Neuronal stem cell (in vitro differentiated cells): ENCODE measurements around the gene USP36.
A peak's percentile ranks its signal among the peaks of the same experiment; 100 is the strongest.

Experiments
- DNase-seq: peaks from one replicate; pipeline ENCODE4 v3.0.0-alpha.2; 2013; ENCODE audit warnings: low spot score
- H2AFZ ChIP-seq: one replicate; pipeline ENCODE4 v1.6.1; 2013; ENCODE audit warnings: mild to moderate bottlenecking, low read length, inconsistent platforms
- H2AK5ac ChIP-seq: 2 replicates; pipeline ENCODE4 v1.6.1; 2013; ENCODE audit warnings: low read depth, mild to moderate bottlenecking, inconsistent platforms, low read length, moderate library complexity, mixed read lengths
- H2BK120ac ChIP-seq: 2 replicates; pipeline ENCODE4 v1.6.1; 2013; ENCODE audit warnings: low read depth, mild to moderate bottlenecking, inconsistent platforms, low read length, moderate library complexity, mixed read lengths
- H2BK12ac ChIP-seq: one replicate; pipeline ENCODE4 v1.6.1; 2013; ENCODE audit warnings: low read length, inconsistent platforms
- H2BK15ac ChIP-seq: 2 replicates; pipeline ENCODE4 v1.6.1; 2013; ENCODE audit warnings: mild to moderate bottlenecking, low read length, inconsistent platforms, mixed read lengths
- H2BK5ac ChIP-seq: one replicate; pipeline ENCODE4 v1.6.1; 2013; ENCODE audit warnings: inconsistent platforms, mild to moderate bottlenecking, low read length, moderate library complexity
- H3K14ac ChIP-seq: one replicate; pipeline ENCODE4 v1.6.1; 2013; ENCODE audit warnings: low read length, inconsistent platforms
- H3K18ac ChIP-seq: 2 replicates; pipeline ENCODE4 v1.6.1; 2013; ENCODE audit warnings: low read length, inconsistent platforms
- H3K23ac ChIP-seq: 2 replicates; pipeline ENCODE4 v1.6.1; 2013; ENCODE audit warnings: low read depth, mild to moderate bottlenecking, mixed read lengths, low read length, inconsistent platforms; ENCODE audit not compliant: poor library complexity
- H3K27ac ChIP-seq: replicated peaks from 3 replicates; pipeline ENCODE4 v1.5.1; 2013; ENCODE audit warnings: low read length, inconsistent platforms
- H3K27me3 ChIP-seq, 3 experiments: 2 replicates each; pipeline ENCODE4 v1.6.1; 2013; ENCODE audit warnings: low read length in 3 of 3, mild to moderate bottlenecking in 2 of 3, inconsistent platforms in 1 of 3, low read depth in 1 of 3, mixed read lengths in 1 of 3, moderate library complexity in 1 of 3; ENCODE audit not compliant: control insufficient read depth in 3 of 3, insufficient read depth in 3 of 3
- H3K36me3 ChIP-seq, 2 donors: replicated peaks in 1 of 2; 2 replicates each; pipeline ENCODE4 v1.6.1; 2013; ENCODE audit warnings: low read length in 2 of 2; ENCODE audit not compliant: control insufficient read depth in 2 of 2, insufficient read depth in 2 of 2
- H3K4ac ChIP-seq: 2 replicates; pipeline ENCODE4 v1.6.1; 2013; ENCODE audit warnings: inconsistent platforms, mild to moderate bottlenecking, low read length, moderate library complexity
- H3K4me1 ChIP-seq, 2 donors: 1 replicate in 1 of 2; 2 replicates in 1 of 2; pipeline ENCODE4 v1.6.1; 2013; ENCODE audit warnings: low read length in 2 of 2, low read depth in 1 of 2; ENCODE audit not compliant: control insufficient read depth in 2 of 2, insufficient read depth in 1 of 2
- H3K4me2 ChIP-seq: one replicate; pipeline ENCODE4 v1.6.1; 2013; ENCODE audit warnings: mild to moderate bottlenecking, low read length, inconsistent platforms; ENCODE audit not compliant: insufficient read depth, poor library complexity, severe bottlenecking
- H3K4me3 ChIP-seq, 2 donors: 2 replicates each; pipeline ENCODE4 v1.5.1; 2013; ENCODE audit warnings: low read length in 2 of 2, mild to moderate bottlenecking in 2 of 2, inconsistent platforms in 1 of 2, moderate library complexity in 1 of 2
- H3K79me1 ChIP-seq: one replicate; pipeline ENCODE4 v1.6.1; 2013; ENCODE audit warnings: low read depth, mild to moderate bottlenecking, inconsistent platforms, low read length, moderate library complexity
- H3K9ac ChIP-seq: one replicate; pipeline ENCODE4 v1.6.1; 2013; ENCODE audit warnings: mild to moderate bottlenecking, low read depth, low read length, inconsistent platforms; ENCODE audit not compliant: poor library complexity
- H3K9me3 ChIP-seq, 2 donors: replicated peaks in 1 of 2; 2 replicates each; pipeline versions ENCODE3 to v1.6.1; 2013; ENCODE audit warnings: low read length in 2 of 2, mild to moderate bottlenecking in 2 of 2, inconsistent platforms in 1 of 2, low read depth in 1 of 2, mixed read lengths in 1 of 2, moderate library complexity in 1 of 2; ENCODE audit not compliant: control insufficient read depth in 2 of 2, insufficient read depth in 1 of 2
- H4K8ac ChIP-seq: one replicate; pipeline ENCODE4 v1.6.1; 2013; ENCODE audit warnings: low read depth, mild to moderate bottlenecking, inconsistent platforms, low read length, moderate library complexity
- H4K91ac ChIP-seq: one replicate; pipeline ENCODE4 v1.6.1; 2013; ENCODE audit warnings: low read length, low read depth, mild to moderate bottlenecking, inconsistent platforms; ENCODE audit not compliant: poor library complexity
- WGBS, 2 donors: extraction: QIAGEN DNeasy Blood & Tissue Kit; methylation state at CpG; one replicate each; pipeline ENCODE4 v1.1.7; 2013; ENCODE audit warnings: missing lambda C conversion rate in 2 of 2, mixed read lengths in 1 of 2; ENCODE audit not compliant: insufficient read length in 2 of 2, insufficient replicate concordance in 1 of 2; ENCODE audit errors: extremely low coverage in 2 of 2; 5-methylcytosine and 5-hydroxymethylcytosine counted together

Gene USP36

DNA sequence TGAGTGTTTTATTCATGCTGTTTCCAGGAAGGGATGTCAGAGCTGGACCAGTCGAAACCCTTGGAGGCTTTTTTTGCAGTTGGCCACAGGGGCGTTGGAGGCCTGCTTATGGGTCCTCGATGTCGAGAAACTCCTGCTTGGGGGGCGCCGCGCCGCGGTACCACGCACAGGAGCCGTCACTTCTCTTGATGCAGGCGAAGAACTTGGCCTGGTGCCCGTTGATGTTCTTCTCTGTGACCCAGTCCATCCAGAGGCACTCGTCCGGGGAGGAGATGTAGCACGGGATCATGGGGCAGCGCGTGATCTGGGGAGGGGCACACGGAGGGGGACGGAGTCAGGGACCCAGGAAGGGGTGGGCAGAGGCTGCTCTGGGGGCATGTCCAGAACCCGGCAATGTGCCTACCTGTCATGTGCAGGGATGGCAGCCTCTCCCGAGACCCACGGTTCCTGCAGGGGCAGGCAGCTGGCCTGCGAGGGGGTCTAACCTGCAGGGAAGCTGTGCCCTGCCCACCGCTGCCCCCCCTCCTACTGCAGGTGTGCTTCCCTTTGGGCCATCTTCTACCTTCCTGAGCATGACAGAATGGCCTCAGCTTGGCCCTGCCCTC, 15.0 kb upstream of the USP36 start:
- no peak overlapping the region for H3K4me2 ChIP-seq
- no peak overlapping the region for H3K27ac ChIP-seq
- H2AK5ac ChIP-seq, result no peak overlapping the region
- no peak overlapping the region for H2AFZ ChIP-seq
- no peak overlapping the region for H2BK15ac ChIP-seq
- no peak overlapping the region for H4K8ac ChIP-seq
- H3K4me3 ChIP-seq, result no peak overlapping the region
- no peak for DNase-seq
- peaks cover 20 to 39% of the 10 kb centered on the region in 2 donors for H3K36me3 ChIP-seq
- H4K91ac ChIP-seq, result no peak overlapping the region
- no peak overlapping the region for H3K14ac ChIP-seq
- H3K4ac ChIP-seq, result no peak overlapping the region
- H3K4me1 ChIP-seq, result no peaks in the 10 kb centered on the region
- no peak overlapping the region for H3K9ac ChIP-seq
- H3K79me1 ChIP-seq, result peaks cover 1% of the 10 kb centered on the region
- H3K23ac ChIP-seq, result peak overlapping the region; percentile 25
- no peak overlapping the region for H2BK120ac ChIP-seq
- H2BK12ac ChIP-seq, result no peak overlapping the region
- H3K18ac ChIP-seq, result no peak overlapping the region
- no peaks in the 10 kb centered on the region for H3K27me3 ChIP-seq
- no peak overlapping the region for H2BK5ac ChIP-seq
- H3K9me3 ChIP-seq, result no peaks in the 10 kb centered on the region
- no CpG with 5 or more reads among the region's 25 CpGs for WGBS, 2 donors

DNA sequence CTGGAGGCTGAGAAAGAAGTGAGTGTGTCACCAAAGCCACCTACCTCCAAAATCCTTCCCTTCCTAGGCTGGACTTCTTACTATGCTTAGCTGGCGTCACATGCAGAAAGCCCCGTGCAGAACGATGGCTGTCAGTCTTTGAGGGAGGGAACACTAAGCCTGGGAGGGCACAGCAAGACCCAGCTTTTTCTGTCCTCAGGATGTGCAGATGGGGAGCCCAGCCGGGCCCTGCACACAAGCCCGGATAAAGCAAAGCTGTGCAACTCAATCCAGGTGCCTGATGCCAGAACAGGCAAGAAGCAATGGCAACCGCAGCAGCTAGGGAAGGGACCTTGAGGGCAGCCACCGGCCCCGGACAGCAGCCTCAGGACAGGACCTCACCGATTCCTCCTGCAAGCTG, 13.9 kb upstream of the USP36 start:
- Histone ChIP-seq H4K91ac (no peak overlapping the region), H3K4ac (no peak overlapping the region), H2BK5ac (no peak overlapping the region), H3K14ac (peak overlapping the region; percentile 5), H2BK12ac (no peak overlapping the region), H3K23ac (no peak overlapping the region), H3K27me3 (no peaks in the 10 kb centered on the region), H2BK15ac (no peak overlapping the region), H3K36me3 (peaks cover 18 to 39% of the 10 kb centered on the region in 2 donors), H2AK5ac (no peak overlapping the region), H3K79me1 (peaks cover 1% of the 10 kb centered on the region), H3K27ac (no peak overlapping the region), H3K4me1 (no peaks in the 10 kb centered on the region), H3K4me2 (no peak overlapping the region), H2AFZ (no peak overlapping the region), H3K9me3 (no peaks in the 10 kb centered on the region), H3K4me3 (no peak overlapping the region), H4K8ac (no peak overlapping the region), H3K18ac (no peak overlapping the region), H2BK120ac (no peak overlapping the region), H3K9ac (no peak overlapping the region)
- no peak for DNase-seq
- WGBS, 2 donors, result no CpG with 5 or more reads among the region's 9 CpGs

DNA sequence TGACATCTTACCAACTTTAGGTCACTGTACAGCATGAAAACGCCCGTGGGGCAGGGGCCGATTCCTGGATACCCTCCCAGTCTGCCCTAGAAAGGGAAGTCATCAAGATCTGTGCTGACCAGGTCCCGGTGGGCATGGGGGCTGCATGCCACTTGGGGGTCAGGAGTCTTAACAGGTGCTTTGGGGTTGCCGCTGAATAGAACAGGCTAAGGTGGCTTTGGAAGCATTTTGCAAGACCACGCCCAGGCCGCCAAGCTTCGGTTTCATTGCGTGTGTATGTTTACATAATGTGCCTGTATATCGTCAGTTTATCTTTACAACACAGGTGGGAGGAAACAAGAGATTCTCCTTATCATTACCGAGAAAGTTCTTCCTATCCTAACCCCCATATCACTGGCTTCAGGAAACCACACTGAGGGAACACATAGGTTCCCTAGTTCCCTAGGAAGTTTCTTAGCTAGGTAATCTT, 13.3 kb upstream of the USP36 start:
- Histone ChIP-seq H3K4me2 (no peak overlapping the region), H2AK5ac (no peak overlapping the region), H2BK120ac (no peak overlapping the region), H3K18ac (no peak overlapping the region), H3K79me1 (peaks cover 1% of the 10 kb centered on the region), H3K23ac (no peak overlapping the region), H4K91ac (no peak overlapping the region), H3K9ac (no peak overlapping the region), H2AFZ (no peak overlapping the region), H3K27ac (no peak overlapping the region), H3K9me3 (no peaks in the 10 kb centered on the region), H3K4me1 (no peaks in the 10 kb centered on the region), H3K27me3 (no peaks in the 10 kb centered on the region), H3K4me3 (no peak overlapping the region), H4K8ac (no peak overlapping the region), H3K4ac (no peak overlapping the region), H3K36me3 (peaks cover 18 to 39% of the 10 kb centered on the region in 2 donors), H3K14ac (no peak overlapping the region), H2BK12ac (no peak overlapping the region), H2BK5ac (no peak overlapping the region), H2BK15ac (no peak overlapping the region)
- no peak for DNase-seq
- WGBS, 2 donors, result no CpG with 5 or more reads among the region's 11 CpGs

DNA sequence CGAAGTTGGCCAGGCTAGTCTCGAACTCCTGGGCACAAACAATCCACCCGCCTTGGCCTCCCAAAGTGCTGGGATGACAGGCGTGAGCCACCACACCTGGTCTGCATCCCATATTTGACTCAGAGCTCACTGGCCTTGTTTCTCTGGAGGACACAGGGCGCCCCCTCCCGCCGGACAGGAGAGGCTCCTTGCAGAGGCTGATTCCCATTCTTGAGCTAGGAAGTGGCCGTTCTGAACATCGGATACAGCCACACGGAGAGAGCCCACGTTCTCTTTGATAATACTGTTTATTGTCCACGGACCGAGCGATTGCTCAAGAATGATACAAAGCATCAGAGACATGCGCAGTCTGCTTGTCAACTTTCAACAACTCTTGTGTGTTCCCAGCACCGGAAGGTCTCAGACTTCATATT, 12.1 kb upstream of the USP36 start:
- H3K23ac ChIP-seq, result no peak overlapping the region
- H3K4me2 ChIP-seq, result no peak overlapping the region
- DNase-seq, result no peak
- H3K18ac ChIP-seq, result no peak overlapping the region
- no peak overlapping the region for H2BK120ac ChIP-seq
- H2AFZ ChIP-seq, result no peak overlapping the region
- H3K14ac ChIP-seq, result no peak overlapping the region
- no peak overlapping the region for H3K27ac ChIP-seq
- H2BK12ac ChIP-seq, result no peak overlapping the region
- no peak overlapping the region for H4K91ac ChIP-seq
- no peak overlapping the region for H4K8ac ChIP-seq
- H3K9me3 ChIP-seq, result no peaks in the 10 kb centered on the region
- no peaks in the 10 kb centered on the region for H3K27me3 ChIP-seq
- no peak overlapping the region for H2AK5ac ChIP-seq
- WGBS, 2 donors, result no CpG with 5 or more reads among the region's 16 CpGs
- no peak overlapping the region for H3K4me3 ChIP-seq
- no peak overlapping the region for H2BK15ac ChIP-seq
- H3K4ac ChIP-seq, result peak overlapping the region; percentile 11
- no peaks in the 10 kb centered on the region for H3K4me1 ChIP-seq
- peaks cover 18 to 39% of the 10 kb centered on the region in 2 donors for H3K36me3 ChIP-seq
- peaks cover 1% of the 10 kb centered on the region for H3K79me1 ChIP-seq
- H3K9ac ChIP-seq, result no peak overlapping the region
- peak overlapping the region; percentile 53 for H2BK5ac ChIP-seq
